ENCODE results near the gene DUSP6.

Gene DUSP6

GRCh38 chr12:89348894-89349699 lies 3.2 kb downstream of the DUSP6 start:
- TF ChIP-seq, protein P1, sequence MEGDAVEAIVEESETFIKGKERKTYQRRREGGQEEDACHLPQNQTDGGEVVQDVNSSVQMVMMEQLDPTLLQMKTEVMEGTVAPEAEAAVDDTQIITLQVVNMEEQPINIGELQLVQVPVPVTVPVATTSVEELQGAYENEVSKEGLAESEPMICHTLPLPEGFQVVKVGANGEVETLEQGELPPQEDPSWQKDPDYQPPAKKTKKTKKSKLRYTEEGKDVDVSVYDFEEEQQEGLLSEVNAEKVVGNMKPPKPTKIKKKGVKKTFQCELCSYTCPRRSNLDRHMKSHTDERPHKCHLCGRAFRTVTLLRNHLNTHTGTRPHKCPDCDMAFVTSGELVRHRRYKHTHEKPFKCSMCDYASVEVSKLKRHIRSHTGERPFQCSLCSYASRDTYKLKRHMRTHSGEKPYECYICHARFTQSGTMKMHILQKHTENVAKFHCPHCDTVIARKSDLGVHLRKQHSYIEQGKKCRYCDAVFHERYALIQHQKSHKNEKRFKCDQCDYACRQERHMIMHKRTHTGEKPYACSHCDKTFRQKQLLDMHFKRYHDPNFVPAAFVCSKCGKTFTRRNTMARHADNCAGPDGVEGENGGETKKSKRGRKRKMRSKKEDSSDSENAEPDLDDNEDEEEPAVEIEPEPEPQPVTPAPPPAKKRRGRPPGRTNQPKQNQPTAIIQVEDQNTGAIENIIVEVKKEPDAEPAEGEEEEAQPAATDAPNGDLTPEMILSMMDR (IDR thresholded peaks at IDR 0.05; ENCODE audit: low read depth, low read length) = no peak
- DNase-seq (ENCODE audit: low read depth, low spot score) = peak; percentile 15
- in situ Hi-C loops (cut with HindIII; ENCODE audit: low sequenced_read_pairs) = no loop called here
- H3K4me3 ChIP-seq (ENCODE audit: low read depth, low read length) = peak overlapping the region; percentile 88

GRCh38 chr12:89347325-89347829 lies 4.9 kb downstream of the DUSP6 start:
- in situ Hi-C loops (cut with HindIII; ENCODE audit: low sequenced_read_pairs) = no loop called here
- no peak overlapping the region for H3K4me3 ChIP-seq (ENCODE audit: low read depth, low read length)
- TF ChIP-seq, protein P1 (IDR thresholded peaks at IDR 0.05; ENCODE audit: low read depth, low read length) = no peak
- no peak for DNase-seq (ENCODE audit: low read depth, low spot score)

DNA sequence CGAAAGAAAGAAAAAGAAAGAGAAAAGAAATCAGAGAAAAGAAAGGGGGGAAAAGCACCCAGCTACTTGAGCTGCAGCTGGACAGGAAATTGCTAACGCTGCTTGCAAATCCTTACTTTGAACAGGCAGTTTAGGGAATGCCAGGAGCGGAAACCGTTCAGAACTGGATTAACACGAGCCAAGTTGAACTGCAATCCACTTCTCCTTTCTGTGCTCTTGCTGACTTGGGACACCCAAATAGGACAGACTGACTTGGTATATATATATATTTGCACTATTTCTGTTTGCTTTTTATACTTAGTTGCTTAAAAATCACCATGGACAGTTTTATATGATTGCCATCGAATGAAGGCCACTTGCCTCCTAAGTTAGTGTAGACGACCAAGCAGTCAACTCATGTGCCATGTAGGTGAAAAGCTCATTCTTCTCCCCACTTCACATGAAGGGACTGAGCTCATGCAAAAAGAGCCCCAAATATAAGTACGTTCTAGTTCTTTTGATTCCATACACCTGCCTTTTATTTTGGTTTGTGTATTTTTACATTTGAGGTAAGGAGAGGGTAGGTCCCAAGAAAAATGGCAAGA lies 5.5 kb downstream of the DUSP6 start:
- H3K4me3 ChIP-seq (ENCODE audit: low read depth, low read length) = no peak overlapping the region
- TF ChIP-seq, protein P1 (IDR thresholded peaks at IDR 0.05; ENCODE audit: low read depth, low read length) = no peak
- in situ Hi-C loops (cut with HindIII; ENCODE audit: low sequenced_read_pairs) = no loop called here
- DNase-seq (ENCODE audit: low read depth, low spot score) = peak; percentile 65

DNA sequence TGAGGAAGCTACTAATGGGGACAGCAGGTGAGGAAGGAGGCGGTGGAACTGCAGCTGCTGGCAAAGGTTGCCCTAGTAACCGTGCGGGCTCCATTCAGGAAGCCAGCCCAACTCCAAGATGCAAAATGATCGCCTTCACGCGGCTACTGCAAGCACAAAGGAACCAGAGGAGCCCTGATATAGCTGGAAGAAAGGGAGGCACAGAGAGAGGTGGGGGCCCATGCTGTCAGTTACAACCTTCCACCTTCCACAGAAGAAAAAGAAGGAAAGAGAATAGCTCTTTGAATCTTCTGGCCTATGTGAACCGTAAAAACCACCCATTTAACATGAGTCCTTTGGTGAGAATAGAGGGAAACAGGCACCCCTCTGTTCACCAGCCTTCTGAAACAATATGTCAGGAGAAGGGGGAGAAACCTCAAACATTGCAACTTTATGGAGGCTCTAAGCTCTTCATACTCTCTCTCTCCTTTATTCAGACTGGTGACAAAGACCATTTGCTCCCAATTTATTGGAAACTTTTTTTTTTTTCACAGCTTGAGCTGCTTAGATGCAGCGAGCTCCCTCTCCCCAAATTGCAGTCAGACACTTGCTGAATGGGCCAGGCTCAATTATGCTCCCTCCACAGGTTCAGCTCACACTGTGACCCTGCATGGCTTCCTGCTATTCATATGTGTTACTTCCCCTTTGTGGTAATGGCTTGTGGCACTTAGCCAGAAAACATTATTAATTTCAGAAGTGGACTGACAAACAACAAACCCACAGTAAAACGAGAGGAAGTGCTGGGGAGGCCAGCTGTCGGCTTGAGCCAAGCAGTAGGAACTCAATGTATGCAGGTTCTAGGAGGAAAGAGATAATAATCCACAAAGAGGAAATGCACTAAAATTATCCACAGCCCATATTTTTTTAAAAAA lies 6.2 kb downstream of the DUSP6 start:
- DNase-seq (ENCODE audit: low read depth, low spot score) = peak; percentile 77

GRCh38 chr12:89345376-89345775 lies 6.9 kb downstream of the DUSP6 start:
- in situ Hi-C loops (cut with HindIII; ENCODE audit: low sequenced_read_pairs) = no loop called here
- H3K4me3 ChIP-seq (ENCODE audit: low read depth, low read length) = no peak overlapping the region
- TF ChIP-seq, protein P1 (IDR thresholded peaks at IDR 0.05; ENCODE audit: low read depth, low read length) = no peak
- no peak for DNase-seq (ENCODE audit: low read depth, low spot score)

More for the DNA sequence above, 6.2 kb downstream of the DUSP6 start:
- TF ChIP-seq, protein P1 (IDR thresholded peaks at IDR 0.05; ENCODE audit: low read depth, low read length) = no peak
- H3K4me3 ChIP-seq (ENCODE audit: low read depth, low read length) = no peak overlapping the region
- in situ Hi-C loops (cut with HindIII; ENCODE audit: low sequenced_read_pairs) = no loop called here

- DNase-seq (ENCODE audit: low read depth, low spot score) = no peak
- no peak overlapping the region for H3K4me3 ChIP-seq (ENCODE audit: low read depth, low read length)
- in situ Hi-C loops (cut with HindIII; ENCODE audit: low sequenced_read_pairs) = no loop called here
- TF ChIP-seq, protein P1 (IDR thresholded peaks at IDR 0.05; ENCODE audit: low read depth, low read length) = no peak
Observed at GRCh38 chr12:89344862-89345202, 7.5 kb downstream of the DUSP6 start.
